T-helper 1 cell treated with Interleukin-12 subunit alpha and Interleukin-12 subunit beta and Interleukin-4 antibody, amounts not matched to agents 30 ng/mL and 1 ng/mL, for 36 hours (primary cell): ENCODE results near the gene IGFBP6. TPM values are rescaled to one million over a fixed set of nuclear protein-coding genes. Genes with fewer than 3 reads are reported as not detected.

Experiments
- intact Hi-C: fragments of 100-400 bp; cut with micrococcal nuclease; formaldehyde crosslinking; loops from one replicate; pipeline ENCODE4 v1.15.1; 2024
- total RNA-seq: library from RNA; stranded (reverse); gene quantifications from 2 replicates; pipeline ENCODE4 v1.2.3, GENCODE V29; 2022

The IGFBP6 gene
- total RNA-seq, 1 donor from 2014 or later = not detected

DNA sequence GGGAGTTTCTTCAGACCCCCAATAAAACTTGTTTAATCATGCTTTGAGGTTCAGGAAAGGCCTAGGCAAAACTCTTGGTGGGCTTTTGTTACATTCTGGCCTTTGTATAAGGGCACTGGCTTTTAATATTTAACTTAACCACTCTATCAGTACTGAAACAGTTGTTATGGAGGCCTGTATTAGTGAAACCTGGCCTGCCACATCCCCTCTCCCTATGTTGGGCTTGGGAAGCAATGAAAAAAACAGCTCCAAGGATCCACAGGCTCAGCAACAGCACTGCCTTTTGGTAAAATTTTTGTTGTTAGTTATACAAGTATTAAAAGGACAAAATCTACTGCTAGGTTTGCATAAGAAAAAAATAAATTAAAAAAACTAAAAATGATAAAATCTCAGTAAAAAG is 16.5 kb downstream of the IGFBP6 start:
- intact Hi-C loops = no loop called here

DNA sequence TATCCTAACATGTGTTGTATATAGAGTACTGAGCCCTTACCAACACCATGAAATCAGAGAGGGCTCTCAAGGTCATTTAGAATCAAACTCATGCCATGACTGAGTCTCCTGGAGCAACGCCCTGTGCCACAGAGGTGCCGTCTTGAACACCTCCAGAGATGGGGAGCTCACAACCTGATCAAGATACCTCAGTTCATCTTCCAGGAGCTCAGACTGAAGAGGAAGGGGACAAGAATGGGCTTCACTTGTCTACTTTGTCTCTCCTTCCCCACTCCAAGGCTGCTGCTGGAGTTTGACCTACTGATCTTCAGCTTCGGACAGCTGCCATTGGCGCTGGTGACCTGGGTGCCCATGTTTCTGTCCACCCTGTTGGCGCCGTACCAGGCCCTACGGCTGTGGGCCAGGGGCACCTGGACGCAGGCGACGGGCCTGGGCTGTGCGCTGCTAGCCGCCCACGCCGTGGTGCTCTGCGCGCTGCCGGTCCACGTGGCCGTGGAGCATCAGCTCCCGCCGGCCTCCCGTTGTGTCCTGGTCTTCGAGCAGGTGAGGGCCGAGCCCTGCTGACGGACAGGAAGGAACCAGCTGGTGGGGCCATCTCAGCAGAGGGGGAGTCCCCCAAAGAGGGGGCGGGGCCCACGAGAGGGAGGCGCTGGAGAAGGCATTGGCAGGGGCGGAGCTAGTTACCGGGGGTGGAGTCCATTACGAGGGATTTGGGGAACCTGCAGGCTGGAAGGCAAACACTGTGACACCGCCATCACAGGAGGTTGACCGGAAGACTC is 17.8 kb downstream of the IGFBP6 start:
- intact Hi-C loops = no loop called here

- intact Hi-C loops = no loop called here
Measured at GRCh38 chr12:53115891-53116648, 18.6 kb downstream of the IGFBP6 start.

DNA sequence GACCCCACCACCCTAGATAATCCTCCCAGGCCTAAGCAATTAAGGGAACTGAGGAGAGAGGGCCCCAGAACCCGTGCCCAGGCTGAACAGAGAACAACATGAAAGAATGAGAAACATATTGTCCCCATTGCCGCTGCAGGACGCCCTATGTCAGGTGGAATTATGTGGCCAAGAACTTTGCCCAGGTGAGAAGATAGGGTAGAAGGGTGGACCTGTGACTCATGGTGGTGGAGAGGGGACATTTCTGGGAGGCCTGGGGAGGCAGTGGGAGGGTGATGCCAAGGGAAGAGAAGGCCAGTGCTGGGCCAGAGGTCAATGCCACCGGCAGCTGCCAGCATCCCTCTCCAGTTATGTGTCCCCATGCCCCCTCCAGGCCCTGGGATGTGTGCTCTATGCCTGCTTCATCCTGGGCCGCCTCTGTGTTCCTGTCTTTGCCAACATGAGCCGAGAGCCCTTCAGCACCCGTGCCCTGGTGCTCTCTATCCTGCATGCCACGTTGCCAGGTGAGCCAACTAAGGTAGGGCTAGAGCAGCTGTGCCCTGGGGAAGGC is 21.4 kb downstream of the IGFBP6 start:
- intact Hi-C loops = no loop called here

- intact Hi-C loops = no loop called here
Measured at GRCh38 chr12:53120685-53121525, 23.4 kb downstream of the IGFBP6 start.

DNA sequence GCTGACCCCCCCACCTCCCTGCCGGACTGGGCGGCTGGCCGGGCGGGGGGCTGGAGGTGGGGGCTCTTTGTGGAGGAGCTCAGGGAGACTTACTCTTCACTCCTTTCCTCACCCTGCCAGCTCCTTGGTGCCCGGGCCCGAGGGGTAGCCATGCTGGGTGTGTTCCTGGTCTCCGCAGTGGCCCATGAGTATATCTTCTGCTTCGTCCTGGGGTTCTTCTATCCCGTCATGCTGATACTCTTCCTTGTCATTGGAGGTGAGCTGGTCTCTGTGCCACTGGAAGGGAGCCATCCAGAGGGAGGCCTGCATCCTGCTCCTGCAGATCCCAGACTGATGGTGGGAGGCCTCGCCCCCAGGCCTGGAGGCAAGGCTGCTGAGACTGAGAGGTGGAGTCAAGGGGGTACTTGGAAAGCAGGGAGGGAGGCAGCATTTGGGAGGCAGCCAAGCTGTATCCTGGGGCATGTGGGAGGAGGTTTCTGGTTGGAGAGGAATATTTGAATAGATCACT is 25.5 kb downstream of the IGFBP6 start:
- intact Hi-C loops = no loop called here

DNA sequence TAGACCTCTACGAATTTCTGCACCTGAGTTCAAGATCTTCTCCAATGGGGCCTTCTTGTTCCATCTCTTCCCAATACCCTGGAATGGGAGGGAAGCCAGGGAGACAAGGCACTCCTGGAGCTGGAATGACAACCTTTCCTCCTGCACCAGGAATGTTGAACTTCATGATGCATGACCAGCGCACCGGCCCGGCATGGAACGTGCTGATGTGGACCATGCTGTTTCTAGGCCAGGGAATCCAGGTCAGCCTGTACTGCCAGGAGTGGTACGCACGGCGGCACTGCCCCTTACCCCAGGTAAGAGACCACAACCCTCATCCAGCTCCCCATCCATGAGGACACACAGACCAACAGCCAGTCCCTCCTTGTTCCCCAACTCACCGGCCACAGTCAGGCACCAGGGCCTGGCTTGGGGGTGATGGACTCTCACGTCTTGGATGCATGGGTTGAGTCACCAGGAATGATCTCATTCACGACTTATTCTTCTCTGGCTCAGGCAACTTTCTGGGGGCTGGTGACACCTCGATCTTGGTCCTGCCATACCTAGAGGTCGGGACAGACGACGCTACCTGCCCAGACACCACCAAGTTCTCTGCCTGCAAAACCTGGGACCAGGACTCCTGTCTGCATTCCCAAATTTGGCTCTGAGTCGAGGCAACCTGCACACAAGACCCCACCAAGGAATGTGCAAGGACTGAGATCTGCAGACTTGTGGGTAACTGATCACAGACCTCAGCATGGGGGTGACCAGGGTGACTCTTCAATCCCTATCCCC is 26.3 kb downstream of the IGFBP6 start:
- intact Hi-C loops = no loop called here

DNA sequence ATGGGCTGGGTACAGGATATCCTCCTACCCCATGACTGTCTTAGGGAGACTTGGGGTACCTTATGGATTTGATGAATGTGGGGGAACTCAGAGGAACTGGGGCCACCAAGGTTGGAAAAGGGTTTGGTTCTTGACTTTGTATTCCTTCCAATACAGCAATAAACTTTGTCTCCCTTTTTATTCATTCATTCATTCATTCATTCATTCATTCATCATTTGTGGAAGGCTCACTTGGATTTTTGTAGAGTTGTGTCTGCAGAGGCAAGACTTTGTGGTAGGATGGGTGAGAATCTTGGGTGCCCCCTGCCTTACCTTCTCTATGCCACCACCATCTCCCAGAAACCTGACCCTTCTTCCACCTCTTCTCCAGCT is 26.9 kb downstream of the IGFBP6 start:
- intact Hi-C loops = no loop called here

DNA sequence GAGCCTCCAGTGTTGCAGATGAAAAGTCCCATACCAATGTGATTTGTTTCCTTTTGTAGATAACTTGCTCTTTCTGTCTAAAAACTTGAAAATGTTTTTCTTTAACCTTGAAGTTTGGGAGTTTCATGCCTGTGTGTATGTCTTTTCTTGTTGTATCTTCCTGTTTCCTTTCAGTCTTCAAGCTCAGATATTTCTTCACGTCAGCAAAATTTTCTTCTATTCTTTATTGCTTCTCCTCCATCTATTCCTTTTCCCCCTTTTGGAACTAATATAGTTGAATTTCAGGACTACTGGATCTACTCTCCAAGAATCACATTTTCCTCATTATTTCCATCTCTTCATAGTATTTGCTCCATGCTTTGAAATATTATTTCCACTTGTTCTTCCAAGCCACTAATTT is 29.7 kb downstream of the IGFBP6 start:
- intact Hi-C loops = no loop called here

- intact Hi-C loops = no loop called here
Measured at GRCh38 chr12:53128780-53129569, 31.5 kb downstream of the IGFBP6 start.

- intact Hi-C loops = no loop called here
Measured at GRCh38 chr12:53131844-53132243, 34.4 kb downstream of the IGFBP6 start.

DNA sequence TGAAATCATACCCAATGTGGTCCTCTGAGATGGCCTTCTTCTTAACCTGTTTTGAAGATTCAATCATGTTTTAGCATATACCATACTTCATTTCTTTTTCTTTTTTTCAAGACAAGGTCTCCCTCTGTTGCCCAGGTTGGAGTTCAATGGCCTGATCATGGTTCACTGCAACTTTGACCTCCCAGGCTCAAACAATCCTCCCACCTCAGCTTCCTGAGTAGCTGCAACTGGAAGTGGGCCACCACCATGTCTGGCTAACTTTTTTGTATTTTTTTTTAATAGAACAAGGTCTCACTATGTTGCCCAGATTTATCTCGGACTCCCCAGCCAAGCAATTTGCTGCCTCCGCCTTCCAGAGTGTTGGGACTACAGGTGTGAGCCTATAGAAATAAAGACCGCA is 36.3 kb downstream of the IGFBP6 start:
- intact Hi-C loops = no loop called here

DNA sequence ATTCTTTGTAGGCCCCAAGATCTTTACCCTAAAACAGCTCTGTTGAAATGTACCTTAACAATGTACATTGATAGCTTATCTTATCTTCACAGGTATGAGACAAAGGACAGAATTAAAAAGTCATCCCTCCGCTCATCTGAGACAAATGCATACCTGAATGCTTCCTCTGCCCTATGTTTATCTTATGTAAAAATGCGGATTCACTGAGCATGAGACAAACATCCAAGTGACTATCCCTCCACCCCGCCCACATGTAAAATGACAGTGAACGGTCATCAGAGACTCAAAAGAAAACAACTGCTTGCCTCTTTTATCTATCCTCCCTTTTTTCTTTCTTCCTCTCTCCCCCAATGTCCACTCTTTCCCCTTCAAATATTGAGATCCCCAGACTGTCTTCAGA is 45.9 kb downstream of the IGFBP6 start:
- intact Hi-C loops = no loop called here

DNA sequence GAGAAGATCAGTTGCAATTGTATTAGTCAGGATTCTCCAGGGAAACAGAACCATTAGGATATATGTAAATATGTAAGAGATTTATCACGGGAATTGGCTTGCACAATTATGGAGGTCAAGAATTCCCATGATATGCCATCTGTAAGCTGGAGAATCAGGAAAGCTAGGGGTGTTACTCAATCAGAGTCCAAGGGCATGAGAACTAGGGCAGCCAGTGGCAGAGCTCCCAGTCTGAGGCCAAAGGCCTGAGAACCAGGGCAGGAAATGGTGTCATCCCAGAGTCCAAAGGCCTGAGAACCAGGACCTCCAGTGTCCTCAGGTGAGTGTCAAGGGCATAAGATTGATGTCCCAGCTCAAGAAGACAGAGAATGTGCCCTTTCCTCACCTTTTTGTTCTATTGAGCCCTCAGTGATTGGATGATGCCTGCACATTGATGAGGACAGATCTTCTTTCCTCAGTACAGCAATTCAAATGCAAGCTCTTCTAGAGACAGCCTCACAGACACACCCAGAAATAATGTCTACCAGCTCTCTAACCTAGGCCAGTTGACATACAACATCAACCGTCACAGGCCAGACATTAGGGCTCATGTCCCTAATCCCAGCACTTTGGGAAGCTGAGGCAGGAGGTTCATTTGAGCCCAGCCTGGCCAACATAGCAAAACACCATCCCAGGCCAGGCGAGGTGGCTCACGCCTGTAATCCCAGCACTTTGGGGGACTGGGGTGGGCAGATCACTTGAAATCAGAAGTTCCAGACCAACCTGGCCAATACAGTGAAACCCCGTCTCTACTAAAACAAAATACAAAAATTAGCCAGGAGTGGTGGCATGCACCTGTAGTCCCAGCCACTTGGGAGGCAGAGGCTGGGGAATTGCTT is 48.2 kb downstream of the IGFBP6 start:
- intact Hi-C loops = no loop called here

GRCh38 chr12:53147181-53147580 is 49.7 kb downstream of the IGFBP6 start:
- intact Hi-C loops = no loop called here

- intact Hi-C loops = no loop called here
Measured at GRCh38 chr12:53147653-53148052, 50.2 kb downstream of the IGFBP6 start.

DNA sequence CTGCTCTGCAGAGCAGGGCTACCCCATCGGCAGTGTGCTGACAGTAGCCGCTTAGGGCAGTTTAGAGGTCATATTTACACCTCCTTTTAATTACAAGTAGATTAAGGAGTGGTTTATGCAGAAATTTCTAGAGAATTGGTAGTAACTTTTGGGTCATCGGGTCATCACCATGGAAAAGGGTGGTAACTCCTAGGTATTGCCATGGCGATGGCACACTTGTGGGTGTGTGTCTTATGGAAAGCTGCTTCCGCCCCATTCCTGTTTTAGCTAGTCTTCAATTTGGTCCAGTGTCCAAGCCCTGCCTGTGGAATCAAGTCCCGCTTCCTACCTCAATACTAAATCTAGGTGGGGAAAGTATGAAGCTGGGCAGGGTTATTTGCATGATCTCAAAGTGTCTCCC is 53.6 kb downstream of the IGFBP6 start:
- intact Hi-C loops = no loop called here
